HepG2 (cell line): ENCODE measurements around the gene AP2B1. TPM values are rescaled to one million over a fixed set of nuclear protein-coding genes. Genes with fewer than 3 reads are reported as not detected.

Experiments used
- ATAC-seq: fragments of 200-7000 bp; cut with Tn5 transposase; 3 replicates; pipeline ENCODE4 v1.9.1; 2020; ENCODE audit warnings: mild to moderate bottlenecking, moderate library complexity
- BruUV-seq: library from RNA; stranded (reverse); fragments of 400-500 nt; replicated peaks from 2 replicates; lab custom pipeline; 2021; lab: Mats Ljungman, UMichigan
- CTCF ChIA-PET: fragments of 300-600 bp; formaldehyde crosslinking; extraction: SDS; loops from one replicate; lab custom pipeline; 2021; ENCODE audit warnings: low total read pairs, inconsistent platforms, low intra/inter-chr PET ratio; lab: Yijun Ruan, JAX
- POLR2A ChIA-PET: fragments of 350-600 bp; sonication (Branson Sonifier 250); formaldehyde crosslinking; loops from one replicate; lab custom pipeline; 2020; ENCODE audit warnings: antibody characterized with exemption, inconsistent platforms; lab: Yijun Ruan, JAX
- DNase-seq: peaks from one replicate; pipeline ENCODE4 v3.0.0-alpha.2; 2015; ENCODE audit warnings: low spot score
- FAIRE-seq: peaks from 3 replicates; lab custom pipeline; 2011; peaks lifted over from hg19 to GRCh38; lab: Jason Lieb, UNC
- H2AFZ ChIP-seq: one replicate; pipeline ENCODE4 v1.6.1; 2011; ENCODE audit warnings: low read length, inconsistent platforms
- H3K27ac ChIP-seq: fragments of 300-600 bp; 3 replicates; pipeline ENCODE4 v1.8.0; 2011; ENCODE audit warnings: mixed run types, mild to moderate bottlenecking, mixed read lengths, low read length, inconsistent platforms; ENCODE audit not compliant: insufficient read depth; ENCODE audit errors: extremely low read length
- H3K27me3 ChIP-seq, 2 experiments: fragments of 200-600 bp in 1 of 2; 2 replicates in 1 of 2; 3 replicates in 1 of 2; pipeline versions ENCODE4 v1.6.0 to v1.8.0; 2011; ENCODE audit warnings: low read length in 2 of 2, mild to moderate bottlenecking in 2 of 2, moderate library complexity in 2 of 2, inconsistent platforms in 1 of 2; ENCODE audit not compliant: insufficient read depth in 2 of 2, control insufficient read depth in 1 of 2
- H3K36me3 ChIP-seq, 2 experiments: fragments of 200-600 bp in 1 of 2; replicated peaks in 1 of 2; 2 replicates in 1 of 2; 3 replicates in 1 of 2; pipeline versions ENCODE4 v1.5.1 to v1.8.0; 2011; ENCODE audit warnings: low read length in 2 of 2, inconsistent platforms in 1 of 2; ENCODE audit not compliant: insufficient read depth in 2 of 2, control insufficient read depth in 1 of 2
- H3K4me1 ChIP-seq: 2 replicates; pipeline ENCODE4 v1.5.1; 2012; ENCODE audit warnings: low read length, inconsistent platforms; ENCODE audit not compliant: insufficient read depth
- H3K4me2 ChIP-seq: 2 replicates; pipeline ENCODE4 v1.6.0; 2011; ENCODE audit warnings: low read depth, low read length, inconsistent platforms
- H3K4me3 ChIP-seq, 3 experiments: fragments of 200-600 bp in 1 of 3; sonication (generic), shearing (Covaris generic) in 1 of 3; replicated peaks in 1 of 3; 2 replicates each; pipeline ENCODE4 v1.5.1; 2011 to 2016; ENCODE audit warnings: low read length in 3 of 3, inconsistent platforms in 2 of 3, low read depth in 2 of 3, mild to moderate bottlenecking in 2 of 3, control low read depth in 1 of 3, mixed read lengths in 1 of 3; ENCODE audit not compliant: insufficient read depth in 1 of 3
- H3K79me2 ChIP-seq: one replicate; pipeline ENCODE4 v1.6.1; 2011; ENCODE audit warnings: low read length, inconsistent platforms; ENCODE audit not compliant: insufficient read depth
- H3K9ac ChIP-seq: 2 replicates; pipeline ENCODE4 v1.6.0; 2011; ENCODE audit warnings: mild to moderate bottlenecking, low read depth, low read length, inconsistent platforms; ENCODE audit not compliant: insufficient read depth
- H3K9me3 ChIP-seq: 2 replicates; pipeline ENCODE4 v1.5.1; 2012; ENCODE audit warnings: mild to moderate bottlenecking, low read length
- H4K20me1 ChIP-seq: 2 replicates; pipeline ENCODE4 v1.6.0; 2011; ENCODE audit warnings: inconsistent platforms, mild to moderate bottlenecking, low read length, moderate library complexity; ENCODE audit not compliant: insufficient read depth
- CTCF ChIP-seq: sonication (generic); formaldehyde crosslinking; IDR thresholded peaks from 2 replicates; pipeline ENCODE4 v1.5.0; 2020; ENCODE audit warnings: mild to moderate bottlenecking, missing genetic modification reagents, moderate library complexity
- DPF2 ChIP-seq: sonication (generic); formaldehyde crosslinking; IDR thresholded peaks from 2 replicates; pipeline ENCODE4 v1.4.0; 2020; ENCODE audit warnings: mild to moderate bottlenecking, low read depth, missing genetic modification reagents, borderline replicate concordance
- FIP1L1 ChIP-seq: fragments of 200-400 bp; formaldehyde crosslinking; IDR thresholded peaks from 2 replicates; pipeline ENCODE4 v1.6.1; 2018; ENCODE audit warnings: low read depth, mild to moderate bottlenecking, low read length, moderate library complexity, borderline replicate concordance; ENCODE audit not compliant: insufficient read depth
- MTF2 ChIP-seq: sonication (generic); formaldehyde crosslinking; IDR thresholded peaks from 2 replicates; pipeline ENCODE4 v1.5.0; 2020; ENCODE audit warnings: missing genetic modification reagents, borderline replicate concordance
- RBM22 ChIP-seq: fragments of 200-400 bp; formaldehyde crosslinking; optimal IDR thresholded peaks from 2 replicates; pipeline ENCODE3; 2017; ENCODE audit warnings: mild to moderate bottlenecking, low read length, moderate library complexity
- RXRA ChIP-seq: sonication (generic); formaldehyde crosslinking; IDR thresholded peaks from 2 replicates; pipeline ENCODE4 v1.5.1; 2020; ENCODE audit warnings: missing genetic modification reagents
- SMC3 ChIP-seq: IDR thresholded peaks from 2 replicates; pipeline ENCODE4 v1.6.1; 2011; ENCODE audit warnings: low read length, improper control_type of control experiment
- STAG1 ChIP-seq: sonication (generic); formaldehyde crosslinking; IDR thresholded peaks from 2 replicates; pipeline ENCODE4 v1.4.0; 2020; ENCODE audit warnings: missing genetic modification reagents
- ZFAT ChIP-seq: sonication (generic); formaldehyde crosslinking; conservative IDR thresholded peaks from 2 replicates; pipeline ENCODE4 v1.8.1; 2023; ENCODE audit warnings: missing genetic modification reagents, inconsistent platforms
- ZMYM2 ChIP-seq: sonication (generic); formaldehyde crosslinking; IDR thresholded peaks from 2 replicates; pipeline ENCODE4 v1.8.0; 2022; ENCODE audit warnings: mild to moderate bottlenecking, missing genetic modification reagents
- WGBS: methylation state at CpG from one replicate; pipeline ENCODE4 v1.1.6; 2017; ENCODE audit warnings: low lambda C conversion rate; 5-methylcytosine and 5-hydroxymethylcytosine counted together
- in situ Hi-C: cut with HindIII; loops from 2 replicates; pipeline ENCODE4 v1.10.0; 2017; ENCODE audit warnings: low pct_unique_long_range_greater_than_20kb; ENCODE audit not compliant: extremely low pct_ligation_motif_present
- intact Hi-C: fragments of 100-400 bp; cut with micrococcal nuclease; formaldehyde crosslinking; loops from one replicate; pipeline ENCODE4 v1.10.0; 2022; ENCODE audit not compliant: unreplicated experiment
- polyA plus RNA-seq, 8 experiments: library from polyadenylated mRNA; depleted of rRNA in 3 of 8; stranded (reverse) in 7 of 8; unstranded in 1 of 8; fragments of >200 nt; fragmentation: Illumina TruSeq in 4 of 8; extraction: Trizol in 4 of 8; gene quantifications; 2 replicates each; pipeline versions ENCODE4 v1.2.1 to v1.2.3, GENCODE V29; 2011 to 2016; ENCODE audit warnings: low read depth in 4 of 8, missing spikeins in 1 of 8, mixed read lengths in 1 of 8; ENCODE audit not compliant: insufficient read depth in 1 of 8
- total RNA-seq, 5 experiments: library from RNA; depleted of rRNA; stranded (reverse); fragments of >200 nt; fragmentation: Illumina TruSeq; extraction: Trizol; gene quantifications; 2 replicates each; pipeline ENCODE4 v1.2.3, GENCODE V29; 2016; ENCODE audit warnings: low read depth in 1 of 5

AP2B1 gene
- total and polyA plus RNA-seq, 2 of the 13 experiments (the other 11 are each of a cell fraction or from before 2014, with no cell fraction given): 23.8 to 71.3 TPM

GRCh38 chr17:35766489-35766877, 179.4 kb downstream of the AP2B1 start:
- H3K4me1 ChIP-seq: peaks cover 24% of the 10 kb centered on the region
- POLR2A ChIA-PET: interaction anchor here (1.8 kb wide), 1 partner anchor 42 kb away, joined by 5 read pairs; the partner anchor contains the start of gene TAF15
- DNase-seq (no peak), FAIRE-seq (no peak), ATAC-seq (no peak)
- peaks cover 3 to 33% of the 10 kb centered on the region in 2 experiments; a peak in 3 of 5 replicates for H3K27me3 ChIP-seq
- no peak overlapping the region for H3K27ac ChIP-seq
- 62% methylated on average over 12 of the region's 24 CpGs for WGBS
- no peak overlapping the region for H3K4me2 ChIP-seq
- no peaks in the 10 kb centered on the region for H3K36me3 ChIP-seq
- in situ Hi-C loops (no loop called here), intact Hi-C loops (no loop called here)
- CTCF ChIA-PET: interaction anchor here (1.7 to 2.0 kb wide), 2 partner anchors 38 to 42 kb away, joined by 8 to 13 read pairs; partner anchors contain the start of gene TAF15
- H3K79me2 ChIP-seq: no peaks in the 10 kb centered on the region
- no peaks in the 10 kb centered on the region for H4K20me1 ChIP-seq
- no peaks in the 10 kb centered on the region for H3K9me3 ChIP-seq
- H2AFZ ChIP-seq: no peak overlapping the region
- no peak for TF ChIP-seq MTF2
- TF ChIP-seq FIP1L1: no peak
- no peak for TF ChIP-seq RBM22
- TF ChIP-seq RXRA (CRISPR knock-in tag): no peak
- H3K4me3 ChIP-seq: no peak overlapping the region
- no peak overlapping the region for H3K9ac ChIP-seq
- no TSS peak for BruUV-seq

- in situ Hi-C loops: no loop called here
- no peak overlapping the region for H2AFZ ChIP-seq
Measured at GRCh38 chr17:35766903-35767510, 179.9 kb downstream of the AP2B1 start.

More at GRCh38 chr17:35766903-35767510, 179.9 kb downstream of the AP2B1 start:
- H3K27ac ChIP-seq: no peak overlapping the region
- H3K27me3 ChIP-seq: peaks cover 3 to 36% of the 10 kb centered on the region in 2 experiments; a peak in 3 of 5 replicates
- no peak for TF ChIP-seq DPF2 (CRISPR knock-in tag)
- TF ChIP-seq ZMYM2: no peak
- TF ChIP-seq STAG1 (CRISPR knock-in tag): peak; percentile 39
- peak; percentile 44; the same call in 1 of the 2 replicates for TF ChIP-seq CTCF (CRISPR knock-in tag)
- no peak for TF ChIP-seq ZFAT
- TF ChIP-seq SMC3: peak; percentile 18; the same call in 1 of the 2 replicates
- POLR2A ChIA-PET: interaction anchor here (1.8 kb wide), 1 partner anchor 42 kb away, joined by 5 read pairs; the partner anchor contains the start of gene TAF15
- WGBS: 0% methylated on average over 7 of the region's 7 CpGs
- no peaks in the 10 kb centered on the region for H4K20me1 ChIP-seq
- H3K9ac ChIP-seq: no peak overlapping the region
- intact Hi-C loops: no loop called here
- no peaks in the 10 kb centered on the region for H3K9me3 ChIP-seq
- H3K4me3 ChIP-seq: no peak overlapping the region
- H3K36me3 ChIP-seq: no peaks in the 10 kb centered on the region
- no peak for ATAC-seq
- peaks cover 18% of the 10 kb centered on the region for H3K4me1 ChIP-seq
- CTCF ChIA-PET: interaction anchor here (1.7 to 2.0 kb wide), 2 partner anchors 38 to 42 kb away, joined by 8 to 13 read pairs; partner anchors contain the start of gene TAF15
- DNase-seq: no peak
- no peak for FAIRE-seq
- H3K4me2 ChIP-seq: no peak overlapping the region
- no peaks in the 10 kb centered on the region for H3K79me2 ChIP-seq
- BruUV-seq: no TSS peak
